NT2/D1 (cell line): Measurements from ENCODE around the gene ATE1.

Experiments used
- DNase-seq: peaks from one replicate; pipeline ENCODE4 v3.0.0-alpha.2; 2011; ENCODE audit warnings: low read depth, low spot score
- H3K27me3 ChIP-seq: 2 replicates; pipeline ENCODE4 v1.6.0; 2011; ENCODE audit warnings: mild to moderate bottlenecking; ENCODE audit not compliant: insufficient read length, insufficient read depth
- H3K36me3 ChIP-seq: 2 replicates; pipeline ENCODE4 v1.6.1; 2011; ENCODE audit warnings: mild to moderate bottlenecking, low read length, mixed read lengths; ENCODE audit not compliant: insufficient read depth, insufficient read length
- H3K4me1 ChIP-seq: 2 replicates; pipeline ENCODE4 v1.5.1; 2011; ENCODE audit not compliant: insufficient read depth, insufficient read length
- H3K4me3 ChIP-seq: 2 replicates; pipeline ENCODE4 v1.5.1; 2011; ENCODE audit warnings: low read depth; ENCODE audit not compliant: insufficient read length
- H3K9ac ChIP-seq: 2 replicates; pipeline ENCODE4 v1.6.0; 2011; ENCODE audit warnings: low read depth; ENCODE audit not compliant: insufficient read length
- H3K9me3 ChIP-seq: 2 replicates; pipeline ENCODE4 v1.5.1; 2011; ENCODE audit warnings: mild to moderate bottlenecking, low read length; ENCODE audit not compliant: insufficient read depth
- SUZ12 ChIP-seq: IDR thresholded peaks from 2 replicates; pipeline ENCODE4 v1.6.1; 2011; ENCODE audit not compliant: insufficient read length, insufficient read depth; ENCODE audit errors: extremely low read depth
- YY1 ChIP-seq: IDR thresholded peaks from 2 replicates; pipeline ENCODE4 v1.6.1; 2011; ENCODE audit not compliant: insufficient read length, insufficient read depth
- ZNF274 ChIP-seq: IDR thresholded peaks from 2 replicates; pipeline ENCODE4 v1.6.1; 2011; ENCODE audit warnings: mild to moderate bottlenecking, low read depth, low read length

Gene ATE1

DNA sequence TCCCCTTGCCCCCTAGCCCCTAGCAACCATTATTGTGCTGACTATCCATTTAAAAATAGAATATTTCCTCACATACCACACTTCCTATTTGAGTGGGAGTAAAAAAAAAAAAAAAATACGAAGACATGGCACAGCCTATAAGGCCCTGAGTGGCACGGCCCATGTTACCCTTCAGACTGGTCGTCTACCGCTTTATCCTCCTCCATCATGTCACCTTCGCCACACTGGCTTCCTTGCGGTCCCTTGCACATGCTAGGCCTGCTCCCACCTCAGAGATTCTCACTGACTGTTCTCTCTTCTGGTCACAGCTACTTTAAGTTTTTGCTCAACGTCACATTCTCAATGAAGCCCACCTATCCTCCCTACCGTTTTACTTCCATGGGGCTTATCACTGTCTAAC, 130.3 kb downstream of the ATE1 start:
- TF ChIP-seq SUZ12 = no peak
- TF ChIP-seq YY1 = no peak
- no peak for TF ChIP-seq ZNF274
- no peak for DNase-seq
- Histone ChIP-seq H3K27me3 (no peaks in the 10 kb centered on the region), H3K9ac (no peak overlapping the region), H3K9me3 (no peaks in the 10 kb centered on the region), H3K36me3 (peaks cover under 1% of the 10 kb centered on the region), H3K4me3 (no peak overlapping the region), H3K4me1 (no peaks in the 10 kb centered on the region)

DNA sequence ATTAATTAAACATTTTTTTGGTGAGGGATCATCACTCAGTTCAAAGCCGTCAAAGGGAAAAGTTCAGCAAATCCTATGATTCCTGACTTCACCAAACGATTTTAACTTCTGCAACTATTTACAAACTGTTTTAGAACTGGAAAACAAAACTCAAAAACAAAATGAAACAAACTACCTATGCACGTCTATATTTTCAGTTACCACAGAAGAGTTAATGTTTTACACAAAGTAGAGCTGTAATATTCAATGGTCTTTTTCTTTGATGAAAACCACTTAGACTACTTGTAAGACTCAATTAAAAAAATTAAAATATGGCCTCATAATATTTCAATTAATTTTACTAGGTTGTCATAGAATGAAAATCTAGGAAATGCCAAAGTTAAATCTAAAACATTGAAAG, 131.5 kb downstream of the ATE1 start:
- DNase-seq = no peak
- Histone ChIP-seq H3K4me1 (no peaks in the 10 kb centered on the region), H3K27me3 (no peaks in the 10 kb centered on the region), H3K4me3 (no peak overlapping the region), H3K9ac (no peak overlapping the region), H3K36me3 (no peaks in the 10 kb centered on the region), H3K9me3 (no peaks in the 10 kb centered on the region)
- no peak for TF ChIP-seq ZNF274
- TF ChIP-seq YY1 = no peak
- TF ChIP-seq SUZ12 = no peak

DNA sequence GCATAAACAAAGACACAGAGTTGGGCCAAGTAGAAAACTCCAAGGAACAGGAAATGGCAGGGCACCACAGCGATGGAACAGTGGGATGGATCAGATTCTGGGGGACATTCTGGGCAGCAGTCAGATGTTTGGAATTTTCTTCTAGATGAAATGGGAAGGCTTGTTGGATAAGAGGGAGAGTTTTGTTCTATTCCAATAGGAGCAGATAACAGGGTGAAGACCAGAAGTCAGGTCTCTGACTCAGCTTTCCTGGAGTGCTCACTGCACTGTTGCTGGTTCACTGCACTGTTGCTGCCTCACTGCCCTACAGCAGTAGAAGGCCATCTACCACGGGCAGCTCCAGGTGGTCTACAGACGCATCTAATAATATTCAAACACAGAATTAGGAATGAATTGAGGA, 135.6 kb downstream of the ATE1 start:
- TF ChIP-seq YY1 (no peak), ZNF274 (no peak), SUZ12 (no peak)
- no peaks in the 10 kb centered on the region for H3K4me1 ChIP-seq
- H3K9me3 ChIP-seq = no peaks in the 10 kb centered on the region
- H3K9ac ChIP-seq = no peak overlapping the region
- H3K36me3 ChIP-seq = peaks cover 3% of the 10 kb centered on the region
- H3K4me3 ChIP-seq = no peak overlapping the region
- no peaks in the 10 kb centered on the region for H3K27me3 ChIP-seq
- no peak for DNase-seq

DNA sequence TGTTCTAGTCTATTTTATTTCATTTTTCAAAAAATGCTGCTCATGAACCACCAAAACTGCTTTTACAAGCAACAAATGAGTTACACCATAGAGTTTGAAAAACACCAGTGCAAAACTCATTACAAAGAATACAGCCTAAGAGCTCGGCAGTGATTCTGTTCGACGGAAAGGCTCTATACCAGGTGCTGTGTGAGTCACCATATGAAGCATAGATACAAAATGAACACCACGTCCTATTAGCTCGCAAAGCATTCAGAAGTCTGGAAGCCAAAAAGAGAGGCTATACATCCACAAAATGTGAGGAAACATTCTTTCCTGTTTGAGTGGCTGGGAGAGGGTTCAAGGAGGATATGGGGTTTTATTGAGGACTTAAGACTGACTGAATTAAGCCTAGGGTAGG, 136.1 kb downstream of the ATE1 start:
- no peak for DNase-seq
- no peaks in the 10 kb centered on the region for H3K9me3 ChIP-seq

GRCh38 chr10:121788717-121789116, 139.1 kb downstream of the ATE1 start:
- no peak for TF ChIP-seq SUZ12
- TF ChIP-seq YY1 = no peak
- no peak for TF ChIP-seq ZNF274
- H3K9me3 ChIP-seq = no peaks in the 10 kb centered on the region
- peaks cover 3% of the 10 kb centered on the region for H3K36me3 ChIP-seq
- no peak overlapping the region for H3K9ac ChIP-seq
- DNase-seq = no peak
- H3K4me1 ChIP-seq = no peaks in the 10 kb centered on the region
- no peaks in the 10 kb centered on the region for H3K27me3 ChIP-seq
- no peak overlapping the region for H3K4me3 ChIP-seq

More for the DNA sequence above, 136.1 kb downstream of the ATE1 start:
- Histone ChIP-seq H3K4me3 (no peak overlapping the region), H3K4me1 (no peaks in the 10 kb centered on the region), H3K9ac (no peak overlapping the region), H3K36me3 (peaks cover 3% of the 10 kb centered on the region), H3K27me3 (no peaks in the 10 kb centered on the region)
- TF ChIP-seq YY1 (no peak), ZNF274 (no peak), SUZ12 (no peak)

DNA sequence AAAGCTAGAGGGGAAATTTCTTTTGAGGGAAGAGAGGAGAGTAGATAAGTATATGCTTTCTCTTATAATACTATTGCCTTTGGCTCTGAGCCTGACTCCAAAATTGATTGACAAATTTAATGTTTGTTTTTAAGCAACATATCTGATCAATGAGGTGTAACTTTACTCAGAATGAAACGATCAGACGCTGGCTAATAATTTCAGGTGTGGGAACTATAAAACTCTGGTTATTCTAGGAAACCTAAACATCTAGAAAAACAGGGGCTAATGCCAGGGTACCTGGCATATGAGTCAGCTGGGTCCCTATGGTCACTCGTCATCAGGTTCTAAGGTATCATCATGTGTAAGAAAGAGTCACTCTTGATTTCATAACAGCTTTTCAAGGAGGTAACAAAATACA, 139.7 kb downstream of the ATE1 start:
- H3K9ac ChIP-seq = no peak overlapping the region
- H3K36me3 ChIP-seq = peaks cover 3% of the 10 kb centered on the region
- H3K27me3 ChIP-seq = no peaks in the 10 kb centered on the region
- no peak for DNase-seq
- no peaks in the 10 kb centered on the region for H3K9me3 ChIP-seq
- TF ChIP-seq SUZ12 (no peak), YY1 (no peak), ZNF274 (no peak)
- no peak overlapping the region for H3K4me3 ChIP-seq
- no peaks in the 10 kb centered on the region for H3K4me1 ChIP-seq

GRCh38 chr10:121787169-121787568, 140.7 kb downstream of the ATE1 start:
- Histone ChIP-seq H3K36me3 (peaks cover 3% of the 10 kb centered on the region), H3K27me3 (no peaks in the 10 kb centered on the region), H3K9me3 (no peaks in the 10 kb centered on the region), H3K4me1 (no peaks in the 10 kb centered on the region), H3K4me3 (no peak overlapping the region), H3K9ac (no peak overlapping the region)
- TF ChIP-seq SUZ12 (no peak), YY1 (no peak), ZNF274 (no peak)
- DNase-seq = no peak
